A673 (cell line): ENCODE data around the gene PLSCR5.
A peak's percentile ranks its signal among the peaks of the same experiment; 100 is the strongest.

Experiments used
- CTCF ChIP-seq: fragments of 300-800, 200-600 bp; sonication (generic); conservative IDR thresholded peaks from 2 replicates; pipeline ENCODE4 v1.5.1; 2017; ENCODE audit warnings: low read depth, mild to moderate bottlenecking, antibody characterized with exemption, low read length, moderate library complexity, mixed read lengths
- EZH2 ChIP-seq: fragments of 200-600 bp; sonication (generic); IDR thresholded peaks from 2 replicates; pipeline ENCODE4 v1.6.1; 2017; ENCODE audit warnings: borderline replicate concordance, low read depth, mild to moderate bottlenecking, mixed read lengths, antibody characterized with exemption, low read length; ENCODE audit not compliant: poor library complexity, severe bottlenecking

- TF ChIP-seq CTCF: peak; percentile 52; the same call in 1 of the 2 replicates
- no peak for TF ChIP-seq EZH2
These were observed 27.5 kb downstream of the PLSCR5 start for GRCh38 chr3:146577662-146578061.
